IgD-negative memory B cell (primary cell): Measurements from ENCODE around the gene SMCR8. TPM values are rescaled to one million over a fixed set of nuclear protein-coding genes. Genes with fewer than 3 reads are reported as not detected.
"Not testable (repeated sequence)": the region's sequence is repeated elsewhere in the genome, so short reads cannot be mapped to it uniquely, and the experiment has no call there.

Source experiments
- H3K27ac Mint-ChIP-seq, 3 donors: one replicate each; pipeline ENCODE4 v1.8.0; 2020 to 2022; ENCODE audit warnings: mild to moderate bottlenecking in 3 of 3, mixed read lengths in 3 of 3, moderate library complexity in 1 of 3
- H3K27me3 Mint-ChIP-seq: one replicate; pipeline ENCODE4 v1.8.0; 2021; ENCODE audit warnings: mixed read lengths
- H3K36me3 Mint-ChIP-seq: one replicate; pipeline ENCODE4 v1.8.0; 2020; ENCODE audit warnings: mild to moderate bottlenecking, mixed read lengths
- H3K4me1 Mint-ChIP-seq, 3 donors: one replicate each; pipeline ENCODE4 v1.8.0; 2020 to 2022; ENCODE audit warnings: mixed read lengths in 3 of 3, mild to moderate bottlenecking in 1 of 3
- H3K4me3 Mint-ChIP-seq, 4 donors: one replicate each; pipeline ENCODE4 v1.8.0; 2020 to 2022; ENCODE audit warnings: mild to moderate bottlenecking in 4 of 4, mixed read lengths in 4 of 4, moderate library complexity in 3 of 4
- H3K9me3 Mint-ChIP-seq, 3 donors: one replicate each; pipeline ENCODE4 v1.8.0; 2020 to 2021; ENCODE audit warnings: mixed read lengths in 3 of 3, mild to moderate bottlenecking in 1 of 3
- polyA plus RNA-seq: library from polyadenylated mRNA; unstranded; fragments of 300-500 nt; fragmentation: Illumina TruSeq; gene quantifications from one replicate; pipeline ENCODE4 v1.2.3, GENCODE V29; 2021

Gene SMCR8
- polyA plus RNA-seq, 1 donor from 2014 or later, result 5.2 TPM

DNA sequence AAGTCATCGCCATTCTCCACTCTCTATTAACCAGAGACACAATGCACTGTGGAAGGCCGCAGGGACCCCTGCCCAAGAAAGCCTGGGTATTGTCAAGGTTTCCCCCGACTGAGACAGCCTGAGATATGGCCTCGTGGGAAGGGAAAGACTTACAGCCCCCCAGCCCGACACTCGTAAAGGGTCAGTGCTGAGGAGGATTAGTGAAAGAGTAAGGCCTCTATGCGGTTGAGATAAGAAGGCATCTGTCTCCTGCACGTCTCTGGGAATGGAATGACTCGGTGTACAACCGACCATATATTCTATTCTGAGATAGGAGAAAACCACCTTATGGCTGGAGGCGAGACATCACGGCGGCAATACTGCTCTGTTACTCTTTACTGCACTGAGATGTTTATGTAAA, 11.9 kb upstream of the SMCR8 start:
- not testable (repeated sequence) for H3K36me3 Mint-ChIP-seq, H3K9me3 Mint-ChIP-seq
- H3K27ac Mint-ChIP-seq, result peak overlapping the region in 1 of 3 donors; percentile 20

DNA sequence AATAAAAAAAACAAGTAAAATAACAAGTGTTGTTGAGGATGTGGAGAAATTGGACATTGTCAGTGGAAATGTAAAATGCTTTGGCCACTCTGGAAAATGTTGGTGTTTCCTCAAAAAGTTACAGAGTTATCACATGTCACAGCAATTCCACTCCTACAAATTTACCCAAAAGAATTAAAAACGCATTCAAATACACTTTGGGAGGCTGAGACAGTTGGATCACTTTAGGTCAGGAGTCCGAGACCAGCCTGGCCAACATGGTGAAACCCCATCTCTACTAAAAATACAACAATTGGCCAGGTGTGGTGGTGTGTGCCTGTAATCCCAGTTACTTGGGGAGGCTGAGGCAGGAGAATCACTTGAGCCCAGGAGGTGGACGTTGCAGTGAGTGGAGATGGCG, 5.9 kb upstream of the SMCR8 start:
- Mint-ChIP-seq H3K27me3 (no peaks in the 10 kb centered on the region), H3K4me3 (no peak overlapping the region), H3K9me3 (no peaks in the 10 kb centered on the region), H3K36me3 (peaks cover 4% of the 10 kb centered on the region), H3K27ac (no peak overlapping the region), H3K4me1 (peaks cover 6 to 23% (median 15%) of the 10 kb centered on the region in 3 donors)

More for the DNA sequence above, 11.9 kb upstream of the SMCR8 start:
- not testable (repeated sequence) for H3K4me1 Mint-ChIP-seq, H3K4me3 Mint-ChIP-seq, H3K27me3 Mint-ChIP-seq

DNA sequence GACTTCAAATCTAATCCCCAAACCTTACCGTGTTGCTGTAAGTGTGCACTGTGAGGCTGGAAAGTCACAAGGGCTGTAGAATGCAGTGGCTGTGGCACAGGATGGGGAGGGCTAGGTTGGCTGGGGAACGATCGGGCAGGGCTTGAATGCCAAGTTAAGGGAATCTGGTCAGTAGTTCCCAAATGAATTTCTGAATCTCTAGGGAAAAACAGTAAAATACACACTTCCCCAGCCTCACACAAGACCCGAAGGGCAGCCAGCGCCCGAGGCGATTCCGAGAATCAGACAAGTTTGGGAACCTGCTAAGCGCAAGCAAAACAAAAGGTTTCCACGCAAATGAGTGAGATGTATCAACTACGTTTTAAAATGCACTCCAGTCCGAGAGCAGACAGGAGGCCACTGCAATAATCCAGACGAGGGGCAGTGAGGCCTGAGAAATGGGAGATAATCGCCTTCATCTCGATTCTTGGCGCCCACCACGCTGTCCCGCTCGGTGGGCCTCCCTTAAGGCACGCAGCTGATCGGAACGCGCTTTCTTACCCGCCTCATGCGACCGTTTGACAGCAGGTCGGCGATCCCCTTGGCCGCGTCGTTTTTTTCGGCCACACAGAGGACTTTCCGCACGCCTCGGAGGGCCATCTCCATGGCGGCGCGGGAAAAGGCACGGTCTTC, 898 bp upstream of the SMCR8 start:
- peak overlapping the region; percentile 76 to 100 (median 87) for H3K27ac Mint-ChIP-seq
- peaks cover 4% of the 10 kb centered on the region for H3K36me3 Mint-ChIP-seq
- H3K9me3 Mint-ChIP-seq, result peaks cover 0 to 1% (median 0%) of the 10 kb centered on the region in 3 donors
- H3K4me1 Mint-ChIP-seq, result peaks cover 18 to 51% (median 41%) of the 10 kb centered on the region in 3 donors
- H3K4me3 Mint-ChIP-seq, result peak overlapping the region; percentile 89 to 99 (median 98)
- no peaks in the 10 kb centered on the region for H3K27me3 Mint-ChIP-seq

DNA sequence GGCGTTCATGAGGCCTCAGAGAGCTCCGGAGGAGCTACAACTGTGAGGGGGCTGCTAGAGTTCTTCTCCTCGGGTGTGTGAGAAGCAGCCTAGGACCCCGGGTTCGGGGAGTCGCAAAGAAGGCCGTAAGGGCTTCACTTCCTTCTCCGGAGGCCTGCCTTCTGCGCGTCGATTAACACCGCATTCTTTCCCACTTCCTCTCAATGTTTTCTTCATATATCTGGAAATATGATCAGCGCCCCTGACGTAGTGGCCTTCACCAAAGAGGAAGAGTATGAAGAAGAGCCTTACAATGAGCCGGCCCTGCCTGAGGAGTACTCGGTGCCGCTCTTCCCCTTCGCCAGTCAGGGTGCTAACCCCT, 449 bp downstream of the SMCR8 start:
- peaks cover 29 to 59% (median 41%) of the 10 kb centered on the region in 3 donors for H3K4me1 Mint-ChIP-seq
- H3K27me3 Mint-ChIP-seq, result no peaks in the 10 kb centered on the region
- peaks cover 3% of the 10 kb centered on the region for H3K36me3 Mint-ChIP-seq

DNA sequence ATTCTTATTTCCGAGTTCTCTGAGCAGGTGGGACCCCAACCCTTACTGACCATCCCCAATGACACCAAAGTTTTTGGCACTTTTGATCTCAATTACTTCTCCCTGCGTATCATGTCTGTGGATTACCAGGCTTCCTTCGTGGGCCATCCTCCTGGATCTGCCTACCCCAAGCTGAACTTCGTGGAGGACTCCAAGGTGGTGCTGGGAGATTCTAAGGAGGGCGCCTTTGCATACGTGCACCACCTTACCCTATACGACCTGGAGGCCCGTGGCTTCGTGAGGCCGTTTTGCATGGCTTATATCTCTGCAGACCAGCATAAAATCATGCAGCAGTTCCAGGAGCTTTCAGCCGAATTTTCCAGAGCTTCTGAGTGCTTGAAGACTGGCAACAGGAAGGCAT, 868 bp downstream of the SMCR8 start:
- Mint-ChIP-seq H3K27ac (peak overlapping the region; percentile 87 to 100 (median 100)), H3K36me3 (peaks cover 1% of the 10 kb centered on the region), H3K27me3 (no peaks in the 10 kb centered on the region), H3K4me1 (peaks cover 29 to 61% (median 44%) of the 10 kb centered on the region in 3 donors), H3K4me3 (peak overlapping the region; percentile 89 to 99 (median 98)), H3K9me3 (peaks cover 0 to 1% (median 0%) of the 10 kb centered on the region in 3 donors)

More for the DNA sequence above, 449 bp downstream of the SMCR8 start:
- peak overlapping the region; percentile 89 to 99 (median 98) for H3K4me3 Mint-ChIP-seq
- H3K27ac Mint-ChIP-seq, result peak overlapping the region; percentile 87 to 100 (median 100)
- H3K9me3 Mint-ChIP-seq, result peaks cover 0 to 1% (median 0%) of the 10 kb centered on the region in 3 donors

DNA sequence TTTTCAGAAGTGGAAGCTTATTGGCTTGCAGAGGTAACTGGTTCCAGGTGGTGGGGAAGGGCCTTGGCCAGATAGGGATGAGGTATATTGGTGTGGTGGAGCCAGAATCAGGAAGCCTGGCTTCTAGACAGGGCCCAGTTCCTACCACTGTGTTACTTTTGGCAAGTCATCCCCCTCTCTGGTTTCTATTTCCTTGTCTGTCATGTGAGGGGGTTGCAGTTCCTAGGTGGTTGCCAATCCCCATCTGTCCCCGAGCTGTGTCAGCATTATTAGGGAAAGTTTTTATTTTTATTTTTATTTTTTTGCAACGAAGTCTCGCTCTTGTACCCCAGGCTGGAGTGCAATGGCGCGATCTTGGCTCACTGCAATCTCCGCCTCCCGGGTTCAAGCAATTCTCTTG, 3.0 kb downstream of the SMCR8 start:
- peaks cover 0 to 1% (median 0%) of the 10 kb centered on the region in 3 donors for H3K9me3 Mint-ChIP-seq
- H3K27ac Mint-ChIP-seq, result peak overlapping the region in 1 of 3 donors; percentile 64
- H3K36me3 Mint-ChIP-seq, result peaks cover 3% of the 10 kb centered on the region
- no peaks in the 10 kb centered on the region for H3K27me3 Mint-ChIP-seq
- peak overlapping the region in 3 of 4 donors; percentile 51 to 89 (median 66) for H3K4me3 Mint-ChIP-seq
- peaks cover 29 to 55% (median 47%) of the 10 kb centered on the region in 3 donors for H3K4me1 Mint-ChIP-seq

DNA sequence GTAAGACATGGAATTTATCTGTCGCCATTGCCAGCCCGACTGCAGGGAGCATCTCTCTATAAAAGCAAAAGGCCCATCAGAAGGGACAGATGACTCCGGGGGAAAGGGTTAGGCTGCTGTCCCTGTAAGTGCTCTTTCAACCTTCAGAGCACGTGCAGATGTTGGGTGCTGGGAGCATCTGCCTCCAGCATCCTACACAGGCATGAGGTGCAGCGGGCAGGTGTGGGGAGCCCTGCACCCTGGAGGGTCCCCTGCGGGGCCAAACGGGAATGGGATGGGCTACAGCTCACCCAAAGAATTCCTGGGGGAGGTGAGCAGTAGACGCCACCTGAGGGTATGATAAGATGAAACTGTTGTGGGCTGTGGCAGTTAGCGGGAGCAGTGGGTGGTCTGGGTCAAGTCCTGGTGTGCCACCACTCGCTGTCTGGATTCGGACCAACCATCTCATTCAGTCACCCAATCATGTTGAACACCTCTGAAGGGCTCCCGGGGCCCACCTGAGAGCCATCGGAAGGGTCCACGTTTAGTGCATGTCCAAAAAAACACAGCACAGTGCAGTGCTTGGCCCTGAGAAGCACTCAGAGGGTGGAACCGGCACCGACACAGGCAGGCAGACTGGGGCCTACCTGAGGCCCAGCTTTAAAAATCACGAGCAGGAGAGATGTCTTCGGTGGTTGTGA, 3.8 kb downstream of the SMCR8 start:
- peaks cover 26 to 48% (median 42%) of the 10 kb centered on the region in 3 donors for H3K4me1 Mint-ChIP-seq
- peaks cover 3% of the 10 kb centered on the region for H3K36me3 Mint-ChIP-seq
- peak overlapping the region in 3 of 4 donors; percentile 43 to 89 (median 66) for H3K4me3 Mint-ChIP-seq
- H3K27me3 Mint-ChIP-seq, result no peaks in the 10 kb centered on the region
- peak overlapping the region in 2 of 3 donors; percentile 50 to 66 for H3K27ac Mint-ChIP-seq
- H3K9me3 Mint-ChIP-seq, result peaks cover 0 to 1% (median 0%) of the 10 kb centered on the region in 3 donors

DNA sequence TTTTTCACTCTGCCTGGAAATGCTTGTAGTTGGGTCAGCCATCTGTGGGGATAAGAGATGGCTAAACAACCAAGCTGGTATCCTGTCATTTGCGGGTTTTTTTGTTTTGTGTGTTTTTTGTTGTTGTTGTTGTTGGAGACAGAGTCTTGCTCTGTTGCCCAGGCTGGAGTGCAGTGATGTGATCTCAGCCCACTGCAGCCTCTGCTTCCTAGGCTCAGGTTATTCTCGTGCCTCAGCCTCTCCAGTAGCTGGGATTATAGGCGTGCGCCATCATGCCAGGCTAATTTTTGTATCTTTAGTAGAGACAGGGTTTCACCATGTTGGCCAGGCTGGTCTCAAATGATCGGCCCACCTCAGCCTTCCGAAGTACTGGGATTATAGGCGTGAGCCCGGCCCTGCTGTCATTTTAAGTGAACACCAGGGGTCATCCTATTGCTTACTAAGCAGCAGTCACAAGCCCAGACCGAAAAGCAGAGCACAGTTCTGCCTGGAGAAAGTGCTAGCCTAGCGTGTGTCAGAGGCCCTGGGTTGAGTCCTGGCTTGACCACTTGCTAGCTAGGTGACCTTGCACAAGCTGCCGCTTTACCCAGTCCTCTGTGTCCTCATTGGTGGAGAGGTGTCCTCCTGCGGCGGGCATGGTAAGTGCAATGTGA, 4.6 kb downstream of the SMCR8 start:
- Mint-ChIP-seq H3K4me3 (peak overlapping the region in 1 of 4 donors; percentile 89), H3K4me1 (peaks cover 24 to 44% (median 43%) of the 10 kb centered on the region in 3 donors), H3K36me3 (peaks cover 3% of the 10 kb centered on the region)

DNA sequence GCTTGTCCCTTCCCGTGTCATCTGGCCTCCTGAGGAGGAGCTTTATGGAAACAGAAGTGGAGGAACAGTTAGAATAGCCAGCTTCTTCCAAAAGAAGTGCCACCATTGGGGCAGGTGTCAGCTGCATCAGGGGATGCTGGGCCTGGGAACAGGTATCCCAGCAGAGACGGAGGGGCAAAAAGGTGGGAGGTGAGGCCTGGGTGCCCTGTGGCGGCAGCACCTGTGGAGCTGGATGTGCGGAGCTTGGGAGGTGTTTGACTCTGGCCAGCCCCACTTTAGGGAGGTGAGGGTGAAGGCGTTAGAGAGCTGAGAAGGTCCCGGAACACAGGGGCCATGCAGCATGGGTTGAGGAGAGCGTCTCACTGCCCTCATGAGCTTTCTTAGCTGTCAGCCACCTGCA, 5.2 kb downstream of the SMCR8 start:
- Mint-ChIP-seq H3K4me1 (peaks cover 25 to 46% (median 46%) of the 10 kb centered on the region in 3 donors), H3K27me3 (no peaks in the 10 kb centered on the region), H3K27ac (peak overlapping the region in 1 of 3 donors; percentile 71), H3K9me3 (peaks cover 0 to 1% (median 0%) of the 10 kb centered on the region in 3 donors), H3K36me3 (peaks cover 3% of the 10 kb centered on the region), H3K4me3 (peak overlapping the region in 2 of 4 donors; percentile 31 to 89)

More for the DNA sequence above, 4.6 kb downstream of the SMCR8 start:
- no peaks in the 10 kb centered on the region for H3K27me3 Mint-ChIP-seq
- peaks cover 0 to 1% (median 0%) of the 10 kb centered on the region in 3 donors for H3K9me3 Mint-ChIP-seq
- H3K27ac Mint-ChIP-seq, result no peak overlapping the region

DNA sequence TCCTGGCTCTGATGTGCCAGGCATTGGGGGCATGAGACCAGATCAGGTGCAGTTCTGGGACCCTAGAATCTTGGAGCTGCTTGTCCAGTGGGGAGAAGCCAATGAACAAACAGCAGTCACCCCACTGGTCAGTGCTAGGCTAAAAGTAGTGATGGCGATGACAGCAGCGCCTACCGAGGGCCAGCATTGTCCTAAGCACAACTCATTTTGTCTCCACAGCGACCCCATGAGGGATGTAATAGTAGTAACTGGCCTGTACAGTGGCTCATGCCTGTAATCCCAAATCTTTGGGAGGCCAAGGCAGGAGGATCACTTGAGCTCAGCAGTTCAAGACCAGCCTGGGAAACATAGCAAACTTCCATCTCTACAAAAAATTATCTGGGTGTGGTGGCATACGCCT, 6.2 kb downstream of the SMCR8 start:
- peaks cover 24 to 46% (median 43%) of the 10 kb centered on the region in 3 donors for H3K4me1 Mint-ChIP-seq
- H3K4me3 Mint-ChIP-seq, result peak overlapping the region in 2 of 4 donors; percentile 41 to 60
- H3K9me3 Mint-ChIP-seq, result no peaks in the 10 kb centered on the region
- peaks cover 4% of the 10 kb centered on the region for H3K36me3 Mint-ChIP-seq
- peak overlapping the region in 1 of 3 donors; percentile 71 for H3K27ac Mint-ChIP-seq
- no peaks in the 10 kb centered on the region for H3K27me3 Mint-ChIP-seq

DNA sequence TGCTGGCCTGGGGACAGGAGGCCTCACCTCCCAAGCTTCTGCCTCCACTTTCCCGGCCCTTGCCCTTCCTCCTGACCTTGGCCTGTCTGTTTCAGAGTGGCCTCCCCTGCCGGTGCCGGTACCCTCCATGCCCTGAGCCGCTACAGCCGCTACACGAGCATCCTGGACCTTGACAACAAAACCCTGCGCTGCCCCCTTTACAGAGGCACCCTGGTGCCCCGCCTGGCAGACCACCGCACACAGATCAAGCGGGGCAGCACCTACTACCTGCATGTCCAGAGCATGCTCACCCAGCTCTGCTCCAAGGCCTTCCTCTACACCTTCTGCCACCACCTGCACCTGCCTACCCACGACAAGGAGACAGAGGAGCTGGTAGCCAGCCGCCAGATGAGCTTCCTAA, 7.4 kb downstream of the SMCR8 start:
- peaks cover 24 to 36% (median 36%) of the 10 kb centered on the region in 3 donors for H3K4me1 Mint-ChIP-seq
- H3K4me3 Mint-ChIP-seq, result peak overlapping the region in 1 of 4 donors; percentile 32
- H3K9me3 Mint-ChIP-seq, result no peaks in the 10 kb centered on the region
- no peak overlapping the region for H3K27ac Mint-ChIP-seq
- H3K27me3 Mint-ChIP-seq, result no peaks in the 10 kb centered on the region
- H3K36me3 Mint-ChIP-seq, result peaks cover 4% of the 10 kb centered on the region

DNA sequence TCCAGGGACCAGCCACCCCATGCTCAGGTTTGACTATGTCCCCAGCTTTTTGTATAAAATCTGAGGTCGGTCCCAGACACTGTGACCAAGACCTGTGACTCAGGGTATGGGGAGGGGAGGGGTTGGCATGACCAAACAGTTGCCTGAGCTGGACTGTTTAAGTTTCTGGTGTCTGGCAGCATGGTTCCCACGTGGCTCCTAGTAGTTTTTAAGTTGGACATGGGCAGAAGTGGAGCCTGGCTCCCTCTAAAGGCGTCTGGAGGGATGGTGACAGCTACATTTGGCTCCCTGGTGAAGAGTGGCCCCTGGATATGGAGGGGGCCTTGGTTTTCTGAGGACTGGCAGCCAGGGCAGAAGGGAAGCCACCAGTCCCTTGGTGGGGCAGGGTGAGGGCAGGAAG, 7.9 kb downstream of the SMCR8 start:
- H3K27me3 Mint-ChIP-seq, result no peaks in the 10 kb centered on the region
- no peaks in the 10 kb centered on the region for H3K9me3 Mint-ChIP-seq
- peaks cover 24 to 38% (median 33%) of the 10 kb centered on the region in 3 donors for H3K4me1 Mint-ChIP-seq
- H3K4me3 Mint-ChIP-seq, result no peak overlapping the region
- H3K36me3 Mint-ChIP-seq, result peaks cover 4% of the 10 kb centered on the region
- peak overlapping the region in 1 of 3 donors; percentile 19 for H3K27ac Mint-ChIP-seq

DNA sequence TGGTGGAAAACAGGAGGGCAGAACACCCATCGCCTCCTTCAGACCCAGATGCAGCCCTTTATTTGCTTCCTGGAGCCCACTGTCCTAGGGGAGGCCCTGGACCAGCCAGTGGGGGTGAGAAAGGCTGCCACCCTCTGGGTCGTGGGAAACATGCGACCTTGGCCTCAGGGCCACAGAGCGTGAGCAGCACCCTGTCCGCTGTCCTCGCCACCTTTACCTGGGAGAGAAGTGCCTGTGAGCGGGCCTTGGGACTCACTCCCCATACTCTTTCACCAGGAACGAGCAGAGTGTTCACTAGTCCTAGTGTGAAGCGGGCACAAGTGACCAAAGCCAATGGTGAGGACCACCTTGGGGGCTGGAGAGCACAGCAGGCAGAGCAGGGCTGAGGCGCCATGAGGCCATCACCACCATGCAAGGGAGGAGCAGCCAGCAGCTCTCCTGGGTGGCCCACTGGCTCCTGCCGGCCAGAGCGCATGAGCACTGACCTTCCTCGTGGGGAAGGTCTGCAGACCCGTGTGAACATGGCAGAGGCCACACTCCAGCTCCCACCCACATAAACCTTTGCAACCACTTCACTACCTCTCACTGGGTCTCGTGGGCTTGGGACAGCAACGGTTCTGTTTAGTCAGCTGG, 8.5 kb downstream of the SMCR8 start:
- Mint-ChIP-seq H3K27ac (peak overlapping the region in 1 of 3 donors; percentile 18), H3K4me1 (peaks cover 24 to 35% (median 31%) of the 10 kb centered on the region in 3 donors), H3K36me3 (peaks cover 4% of the 10 kb centered on the region)

More for the DNA sequence above, 8.5 kb downstream of the SMCR8 start:
- no peak overlapping the region for H3K4me3 Mint-ChIP-seq
- H3K27me3 Mint-ChIP-seq, result no peaks in the 10 kb centered on the region
- no peaks in the 10 kb centered on the region for H3K9me3 Mint-ChIP-seq
